NCI-H345 (cell line): ENCODE measurements around the gene PAQR6.

Experiments
- DNase-seq: peaks from one replicate; lab custom pipeline; 2025; lab: John Stamatoyannopoulos, UW

The PAQR6 gene, protein sequence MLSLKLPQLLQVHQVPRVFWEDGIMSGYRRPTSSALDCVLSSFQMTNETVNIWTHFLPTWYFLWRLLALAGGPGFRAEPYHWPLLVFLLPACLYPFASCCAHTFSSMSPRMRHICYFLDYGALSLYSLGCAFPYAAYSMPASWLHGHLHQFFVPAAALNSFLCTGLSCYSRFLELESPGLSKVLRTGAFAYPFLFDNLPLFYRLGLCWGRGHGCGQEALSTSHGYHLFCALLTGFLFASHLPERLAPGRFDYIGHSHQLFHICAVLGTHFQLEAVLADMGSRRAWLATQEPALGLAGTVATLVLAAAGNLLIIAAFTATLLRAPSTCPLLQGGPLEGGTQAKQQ

DNA sequence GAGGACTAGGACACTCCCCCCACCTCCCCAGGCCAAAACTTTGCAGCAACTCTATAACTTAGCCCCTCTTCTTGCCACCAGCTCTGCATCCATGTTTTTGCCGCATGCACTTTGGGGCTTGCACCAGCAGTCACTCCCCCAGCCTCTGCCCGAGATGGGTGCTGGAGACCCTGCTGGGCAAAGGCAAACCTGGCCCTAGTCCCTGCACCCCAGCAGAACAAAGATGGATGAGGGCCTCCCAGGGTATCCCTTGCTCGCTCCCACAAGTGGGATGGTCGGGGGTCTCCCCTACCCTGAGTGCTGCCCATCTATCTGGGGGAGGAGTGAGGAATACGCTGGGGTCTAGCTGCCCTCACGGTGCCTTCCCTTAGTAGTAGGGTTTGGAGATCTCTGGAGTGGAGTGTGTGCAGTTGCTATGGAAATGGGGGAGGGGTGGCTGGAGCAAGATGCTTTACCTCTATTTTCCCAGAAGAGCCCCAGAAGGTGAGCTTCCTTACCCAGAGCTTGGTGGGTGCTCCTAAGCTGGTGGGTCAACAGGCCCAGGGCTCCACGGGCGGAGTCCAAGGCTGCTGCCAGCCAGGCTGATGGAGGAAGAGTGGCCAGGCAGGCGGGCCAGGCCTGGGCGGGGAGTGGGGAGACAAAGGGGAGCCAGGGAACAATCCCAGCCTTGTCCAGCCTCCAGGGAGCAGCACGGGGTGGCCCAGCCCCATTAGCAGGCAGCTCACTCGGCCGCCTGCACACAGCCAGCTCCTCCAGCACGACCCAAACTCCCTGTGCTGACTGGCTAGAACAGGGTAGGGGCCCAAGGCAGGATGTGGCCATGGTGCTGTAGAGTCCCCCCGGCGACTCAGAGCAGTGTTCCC is at the start of gene PAQR6:
Gene PAQR6 (minus strand): TSS at position 597 of the 863 bp plus-strand sequence. CDS start 1,325 bp downstream, outside the sequence.
- no peak for DNase-seq

DNA sequence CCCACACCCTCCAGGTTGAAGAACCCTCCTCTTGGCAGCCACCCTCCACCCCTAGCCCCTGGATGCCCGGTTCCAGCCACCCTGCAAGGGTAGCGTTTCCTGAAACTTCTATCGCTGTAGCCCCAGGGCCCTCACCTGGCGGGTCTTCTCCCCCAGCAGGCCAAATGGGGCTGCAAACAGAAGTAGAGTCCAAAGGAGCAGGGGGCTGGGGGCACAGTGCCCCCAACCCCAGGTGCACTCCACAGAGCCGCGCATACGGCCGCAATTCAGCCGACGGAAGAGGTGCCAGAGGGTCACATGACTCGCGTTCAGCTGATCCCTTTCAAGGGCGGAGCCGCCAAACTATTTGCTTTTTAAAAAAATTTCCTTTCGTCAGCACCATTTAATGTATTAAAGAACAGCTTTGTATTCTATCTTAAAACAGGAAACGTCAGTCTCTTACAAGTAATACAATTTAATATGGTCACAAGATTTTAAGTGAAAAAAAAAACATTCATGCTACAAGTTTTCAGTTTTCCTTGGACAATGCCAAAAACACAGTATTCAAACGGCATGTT is 47.6 kb upstream of the PAQR6 start, which contains the start of gene GLMP:
Gene GLMP (minus strand): TSS at position 289 of the 557 bp plus-strand sequence. CDS start 34 bp downstream, at position 255.
- DNase-seq: peak; percentile 96

DNA sequence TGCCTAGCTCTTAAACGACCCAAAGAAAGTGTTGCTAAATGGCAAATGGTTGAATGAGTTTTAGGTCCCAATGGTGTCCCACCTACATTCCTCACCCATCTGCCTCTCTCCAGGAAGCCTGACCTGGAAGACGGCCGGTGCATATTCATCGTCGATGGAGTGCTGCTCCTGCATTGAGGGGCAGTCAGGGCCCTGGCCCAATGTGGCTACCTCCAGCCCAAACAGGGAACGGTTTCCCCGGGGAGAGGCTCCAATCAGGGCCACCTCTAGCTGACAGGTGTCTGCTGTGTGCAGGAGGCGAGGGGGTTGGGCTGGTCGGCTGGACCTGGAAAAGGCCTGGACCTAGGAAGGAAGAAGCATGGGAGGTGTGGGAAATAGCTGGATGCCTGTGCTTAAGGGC is 46.0 kb upstream of the PAQR6 start:
- no peak for DNase-seq

DNA sequence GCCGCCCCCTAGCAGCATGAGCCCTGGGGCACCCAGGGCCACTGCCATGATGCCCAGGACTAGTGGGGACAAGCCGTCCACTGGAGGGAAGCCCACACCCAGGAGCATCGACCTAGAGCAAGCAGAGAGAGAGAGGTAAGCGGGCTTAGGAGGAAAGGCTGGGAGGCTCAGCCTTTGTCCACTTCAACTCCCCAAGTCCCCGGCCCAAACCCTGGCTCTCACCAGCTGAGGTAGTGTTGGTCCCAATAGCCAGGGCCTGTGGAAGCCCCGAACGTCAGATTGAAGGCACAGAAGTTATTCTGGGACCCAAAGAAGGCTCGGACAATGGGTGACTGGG is 45.2 kb upstream of the PAQR6 start:
- no peak for DNase-seq

DNA sequence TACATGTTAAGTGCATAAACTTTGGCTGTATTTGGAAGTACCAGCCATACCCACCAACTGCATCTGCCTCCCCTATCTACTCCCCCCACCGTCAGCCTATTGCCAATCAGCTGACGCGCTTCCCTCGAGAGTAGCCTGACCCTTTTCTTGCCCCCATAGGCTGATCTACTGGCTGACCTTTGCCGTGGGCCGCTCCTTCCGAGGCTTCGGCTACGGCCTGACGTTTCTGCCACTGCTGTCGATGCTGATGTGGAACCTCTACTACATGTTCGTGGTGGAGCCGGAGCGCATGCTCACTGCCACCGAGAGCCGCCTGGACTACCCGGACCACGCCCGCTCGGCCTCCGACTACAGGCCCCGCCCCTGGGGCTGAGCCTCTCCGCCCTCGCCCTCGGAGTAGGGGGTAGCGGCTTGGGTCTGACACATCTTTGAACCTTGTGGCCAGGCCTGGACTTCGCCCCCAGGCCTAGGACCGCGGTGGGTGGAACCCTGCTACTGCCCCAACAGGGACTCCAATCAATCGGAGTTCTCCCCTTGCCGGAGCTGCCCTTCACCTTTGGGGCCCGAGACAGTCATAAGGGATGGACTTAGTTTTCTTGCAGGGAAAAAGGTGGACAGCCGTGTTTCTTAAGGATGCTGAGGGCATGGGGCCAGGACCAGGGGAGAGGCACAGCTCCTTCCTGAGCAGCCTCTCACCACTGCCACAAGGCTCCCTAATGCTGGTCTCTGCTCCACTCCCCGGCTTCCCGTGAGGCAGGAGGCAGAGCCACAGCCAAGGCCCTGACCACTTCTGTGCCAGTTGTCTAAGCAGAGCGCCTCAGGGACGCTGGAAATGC is 43.6 kb upstream of the PAQR6 start:
- no peak for DNase-seq

DNA sequence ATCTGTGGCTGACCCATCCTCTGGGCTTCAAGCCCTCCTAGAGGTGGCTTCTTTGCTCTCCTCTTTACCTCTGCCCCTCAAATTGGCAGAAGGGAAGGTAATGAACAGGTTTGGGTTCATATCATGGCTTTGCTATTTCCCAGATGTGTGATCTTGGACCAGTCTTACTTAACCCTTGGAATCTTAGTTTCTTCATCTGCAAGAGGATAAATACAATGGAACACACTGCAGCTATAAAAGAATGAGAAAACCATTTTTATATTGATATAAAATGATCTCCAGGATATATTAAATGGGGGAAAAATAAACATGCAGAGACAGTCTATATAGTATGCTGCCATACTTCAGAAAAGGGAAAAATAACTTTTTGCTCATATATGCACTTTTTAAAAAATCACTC is 42.0 kb upstream of the PAQR6 start:
- DNase-seq: no peak

DNA sequence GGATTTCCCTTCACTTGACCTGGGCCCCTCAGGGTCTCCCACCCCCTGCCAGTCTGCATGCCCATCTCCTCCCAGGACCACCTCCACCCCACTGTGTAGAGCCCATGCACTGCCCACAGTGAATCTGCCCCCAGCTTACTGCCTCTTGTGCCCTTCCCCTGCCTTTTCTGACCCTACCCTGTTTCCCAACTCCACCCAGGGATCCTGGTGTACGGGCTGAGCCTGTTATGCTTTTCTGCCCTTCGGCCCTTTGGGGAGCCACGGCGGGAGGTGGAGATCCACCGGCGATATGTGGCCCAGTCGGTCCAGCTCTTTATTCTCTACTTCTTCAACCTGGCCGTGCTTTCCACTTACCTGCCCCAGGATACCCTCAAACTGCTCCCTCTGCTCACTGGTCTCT is 38.2 kb upstream of the PAQR6 start:
- no peak for DNase-seq

DNA sequence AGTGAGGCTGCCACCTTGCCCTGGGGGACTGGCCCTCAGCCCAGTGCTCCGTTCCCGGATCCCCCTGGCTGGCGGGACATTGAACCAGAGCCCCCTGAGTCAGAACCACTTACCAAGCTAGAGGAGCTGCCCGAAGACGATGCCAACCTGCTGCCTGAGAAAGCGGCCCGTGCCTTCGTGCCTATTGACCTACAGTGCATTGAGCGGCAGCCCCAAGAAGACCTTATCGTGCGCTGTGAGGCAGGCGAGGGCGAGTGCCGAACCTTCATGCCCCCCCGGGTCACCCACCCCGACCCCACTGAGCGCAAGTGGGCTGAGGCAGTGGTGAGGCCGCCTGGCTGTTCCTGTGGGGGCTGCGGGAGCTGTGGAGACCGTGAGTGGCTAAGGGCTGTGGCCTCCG is 37.6 kb upstream of the PAQR6 start:
- DNase-seq: no peak

DNA sequence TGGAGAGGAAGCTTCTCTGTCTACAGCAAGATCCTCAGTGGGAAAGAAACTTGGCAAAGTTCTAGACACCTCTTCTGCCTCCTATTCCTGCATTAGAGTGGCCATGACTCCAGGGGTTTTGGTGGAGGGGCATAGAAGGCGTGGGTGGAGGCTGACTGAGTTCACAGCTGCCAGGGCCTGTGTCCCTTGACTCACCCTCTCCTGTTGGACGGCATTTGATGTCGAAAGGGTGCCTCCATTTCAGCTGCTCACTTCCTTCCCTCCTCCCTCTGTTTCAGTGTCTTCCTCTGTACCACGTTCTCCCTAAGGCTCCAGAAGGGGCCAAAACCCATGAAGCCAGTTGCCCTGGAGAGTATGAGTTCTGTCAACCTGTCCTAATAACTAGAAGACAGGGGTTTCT is 36.9 kb upstream of the PAQR6 start:
- no peak for DNase-seq

DNA sequence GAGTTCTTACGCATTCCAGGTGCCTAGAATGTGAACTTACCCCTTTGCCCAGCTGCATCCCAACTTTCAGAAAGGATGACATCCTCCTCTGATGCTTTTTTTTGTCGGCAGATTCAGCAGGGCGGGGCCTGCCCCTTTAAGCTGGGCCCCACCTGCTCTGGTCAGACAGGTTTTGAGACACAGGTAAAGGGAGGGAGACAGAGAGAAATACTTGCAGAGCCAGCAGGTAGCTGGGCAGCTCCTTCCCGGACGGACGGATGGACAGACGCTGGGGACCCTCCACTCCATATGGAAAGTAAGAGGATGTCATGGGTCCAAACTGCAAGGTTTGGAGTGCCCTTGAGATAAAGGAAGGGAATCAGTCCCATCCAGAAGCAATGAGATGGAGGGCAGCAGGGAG is 36.3 kb upstream of the PAQR6 start, which contains the start of gene TMEM79:
Gene TMEM79 (plus strand): TSS at position 214 of the 400 bp plus-strand sequence. CDS start 902 bp downstream, outside the sequence.
- DNase-seq: no peak

DNA sequence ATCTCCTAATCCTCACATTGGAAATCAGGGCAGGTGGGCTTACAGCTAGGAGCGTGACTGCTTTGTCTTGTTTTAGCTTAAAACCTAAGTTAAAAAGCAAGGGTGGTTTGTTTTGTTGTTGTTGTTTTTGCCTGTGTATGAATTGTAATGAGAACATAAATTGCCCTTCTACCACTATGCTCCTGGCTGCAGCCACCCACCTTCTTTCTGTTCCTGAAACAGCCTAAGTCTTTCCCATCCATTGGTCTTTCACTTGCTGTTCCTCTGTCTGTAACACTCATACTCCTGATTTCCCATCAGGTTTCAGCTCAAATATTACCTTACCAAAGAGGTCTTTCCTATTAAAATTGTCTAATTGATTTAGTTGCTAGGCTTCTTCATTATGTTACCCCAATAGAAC is 35.7 kb upstream of the PAQR6 start:
- no peak for DNase-seq

DNA sequence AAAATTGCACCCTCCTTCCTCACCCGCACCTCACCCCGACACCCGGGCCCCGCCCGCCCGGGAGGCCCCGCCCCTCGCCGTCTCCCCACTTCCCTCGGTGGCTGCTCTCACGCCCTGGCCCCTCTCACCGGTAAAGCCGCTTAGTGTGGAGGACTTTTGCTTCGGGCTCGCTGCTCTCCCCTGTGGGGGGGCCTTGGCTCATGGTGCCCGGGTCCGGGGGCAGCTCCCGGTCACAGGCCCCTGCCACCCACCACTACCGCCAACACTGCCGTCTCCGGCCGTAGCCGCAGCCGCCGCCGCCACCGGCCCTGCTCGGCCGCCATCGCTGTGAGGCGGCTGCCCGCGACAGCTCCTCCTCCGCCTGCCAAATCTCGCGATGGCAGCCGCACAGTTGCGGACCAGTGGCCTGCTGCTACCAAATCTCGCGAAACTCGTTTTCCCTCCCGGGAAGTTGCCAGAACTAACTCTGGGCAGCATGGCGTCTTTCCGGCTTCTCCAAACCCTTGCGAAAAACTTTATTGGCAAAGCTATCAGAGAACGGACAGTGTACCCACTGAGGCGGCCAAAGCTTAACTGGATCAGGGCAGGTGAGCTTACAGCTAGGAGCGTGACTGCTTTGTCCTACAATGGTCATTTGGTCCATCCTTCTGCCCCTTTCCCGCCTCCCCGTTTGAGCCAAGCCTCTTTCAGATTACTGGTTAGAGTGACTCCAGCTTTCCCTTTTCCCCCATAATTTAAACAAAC is 34.8 kb upstream of the PAQR6 start, which contains the start of gene SMG5:
Gene SMG5 (minus strand): TSS at position 347 of the 744 bp plus-strand sequence. CDS start 145 bp downstream, at position 202.
- DNase-seq: peak; percentile 100

DNA sequence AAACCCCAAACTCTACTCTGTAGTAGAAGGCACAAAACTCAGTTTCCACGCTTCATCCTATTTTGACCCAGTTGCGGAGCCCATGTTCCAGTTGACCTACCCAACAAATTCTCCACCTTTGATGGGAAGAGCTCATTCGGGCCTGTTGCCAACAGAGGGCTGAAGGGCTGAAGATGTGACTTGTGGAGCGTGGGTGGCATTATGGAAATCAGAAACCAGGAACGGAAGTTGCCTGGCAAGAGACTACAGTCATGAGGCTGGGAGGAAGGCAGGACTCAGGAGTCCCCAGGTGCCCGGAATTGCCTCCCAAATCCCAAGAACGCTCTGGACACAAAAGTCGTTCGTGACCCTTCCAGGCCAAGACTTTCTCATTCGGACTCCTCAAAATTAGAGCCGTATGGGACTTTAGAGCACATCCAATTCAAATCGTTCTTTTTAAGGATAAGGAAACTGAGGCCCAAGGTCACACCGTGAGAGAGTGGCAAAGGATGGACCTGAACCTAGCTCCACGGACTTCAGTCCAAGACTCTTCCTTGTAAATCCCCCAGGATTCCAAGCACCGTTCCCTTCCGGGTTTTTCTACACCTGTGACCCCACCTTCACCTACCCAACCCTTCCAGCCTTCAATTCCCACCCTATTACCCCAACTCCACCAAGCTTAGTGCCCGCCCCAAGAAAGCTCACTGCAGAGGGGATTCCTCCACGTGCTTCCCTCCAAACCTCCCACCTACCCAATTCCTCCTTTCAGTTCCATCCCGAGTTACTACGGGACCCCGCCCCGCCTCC is 34.0 kb upstream of the PAQR6 start:
- DNase-seq: peak; percentile 91

DNA sequence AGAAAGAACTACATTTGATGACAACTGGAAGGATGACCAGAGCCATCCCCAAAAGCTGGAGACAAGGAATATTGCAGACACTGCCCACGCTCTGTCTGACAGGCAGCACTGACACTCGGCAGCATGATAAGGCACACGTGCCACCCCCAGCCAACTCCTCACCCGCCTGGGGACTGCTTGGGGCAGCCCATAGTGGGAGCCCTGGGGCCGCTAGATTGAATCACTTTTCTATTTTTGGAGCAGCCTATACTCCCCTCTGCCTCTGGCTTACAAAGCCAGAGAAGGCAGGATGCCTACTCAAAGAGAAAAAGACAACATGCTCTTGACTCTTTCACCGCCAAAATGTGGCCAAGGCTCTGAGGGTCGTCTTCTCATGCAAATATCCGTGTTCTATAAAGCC is 33.4 kb upstream of the PAQR6 start:
- DNase-seq: peak; percentile 44

DNA sequence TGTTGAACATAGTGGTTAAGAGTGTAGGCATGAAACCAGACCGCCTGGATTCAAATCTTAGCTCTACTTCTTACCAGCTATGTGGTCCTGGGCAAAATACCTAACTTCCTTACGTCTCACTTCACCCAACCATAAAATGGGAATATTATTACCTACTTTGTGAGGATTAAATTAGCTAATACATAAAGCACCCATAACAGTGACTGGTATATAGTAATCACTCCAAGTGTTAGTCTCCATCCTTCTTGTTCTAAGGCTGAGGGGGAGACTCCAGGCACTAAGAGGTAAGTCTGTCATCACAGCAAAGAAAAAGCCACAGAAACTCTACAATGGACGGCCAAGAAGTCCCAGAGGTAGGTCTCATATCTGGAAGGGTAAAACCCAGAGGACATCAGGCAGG is 32.0 kb upstream of the PAQR6 start:
- DNase-seq: no peak

DNA sequence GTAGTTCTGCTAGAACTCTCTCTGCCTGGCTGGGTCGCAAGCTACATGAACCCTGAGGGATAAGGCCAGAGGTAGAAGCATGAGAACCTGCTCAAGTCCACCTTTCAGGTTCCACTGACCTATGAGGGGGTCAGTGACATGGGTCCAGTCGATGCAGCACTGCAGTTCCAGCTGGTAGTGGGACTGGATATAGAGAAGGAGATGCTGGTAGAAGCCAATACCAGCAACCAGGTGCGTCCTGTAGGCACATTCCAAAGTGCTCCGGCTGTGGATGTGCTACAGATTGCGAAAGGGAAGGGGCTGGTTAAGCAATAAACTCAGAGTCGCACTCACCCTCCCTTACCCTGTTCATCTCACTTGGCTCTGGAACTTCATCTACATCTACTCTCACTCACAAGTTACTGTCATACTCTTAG is 29.1 kb upstream of the PAQR6 start:
- DNase-seq: no peak

DNA sequence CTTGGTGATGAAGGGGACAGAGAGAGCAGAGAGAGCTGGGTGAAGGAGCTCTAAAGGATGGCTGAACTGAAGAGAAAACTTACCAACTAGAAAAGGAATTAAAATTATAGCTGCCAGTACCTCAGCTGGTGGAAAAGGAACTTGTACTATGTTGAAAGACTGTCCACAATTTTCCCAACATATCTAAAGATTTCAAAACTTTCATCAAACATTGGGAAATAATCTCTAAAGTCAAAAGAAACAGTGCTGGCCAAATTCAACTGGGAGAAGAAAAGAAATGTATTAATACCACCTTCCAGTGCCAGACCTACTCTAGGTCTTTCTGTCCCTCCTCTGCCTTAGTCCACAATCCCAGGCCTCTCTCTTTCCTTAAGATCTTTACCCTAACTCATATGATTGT is 28.7 kb upstream of the PAQR6 start:
- no peak for DNase-seq

DNA sequence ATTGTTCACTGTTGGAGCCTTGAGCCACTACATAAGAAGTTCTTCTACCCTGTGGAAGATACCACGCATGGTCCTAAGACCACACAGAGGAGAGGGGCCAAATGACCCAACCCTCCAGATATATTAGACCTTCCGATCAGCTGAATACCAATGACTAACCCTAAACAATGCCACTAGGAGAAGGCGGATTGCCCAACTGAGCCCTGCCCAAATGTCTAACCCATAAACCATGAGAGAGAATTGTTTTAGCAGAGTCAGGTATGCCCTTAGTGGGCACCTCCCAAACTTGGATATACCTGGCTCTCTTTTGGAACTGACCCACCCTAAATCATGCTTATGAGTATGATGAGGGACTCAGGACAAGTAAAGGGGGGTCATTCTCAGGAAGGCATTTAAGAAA is 22.5 kb upstream of the PAQR6 start:
- no peak for DNase-seq

DNA sequence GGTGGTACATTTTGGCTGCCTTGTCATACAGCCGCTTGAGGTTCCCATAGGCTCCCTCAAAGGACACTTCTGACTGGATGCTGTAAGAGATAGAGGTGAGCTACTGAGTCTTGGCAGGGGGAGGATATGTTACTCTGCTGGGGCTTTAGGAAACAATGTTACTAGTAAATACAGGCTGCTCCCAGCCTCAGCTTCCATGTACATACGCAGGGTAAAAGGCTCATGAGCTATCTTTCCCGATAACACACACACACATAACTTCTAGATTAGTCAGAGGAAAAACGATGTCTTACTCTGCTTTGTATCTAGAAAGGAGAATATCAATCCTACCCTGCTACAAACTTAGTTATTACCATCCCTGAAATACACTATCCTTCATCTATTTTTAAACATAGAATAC is 20.5 kb upstream of the PAQR6 start:
- no peak for DNase-seq

DNA sequence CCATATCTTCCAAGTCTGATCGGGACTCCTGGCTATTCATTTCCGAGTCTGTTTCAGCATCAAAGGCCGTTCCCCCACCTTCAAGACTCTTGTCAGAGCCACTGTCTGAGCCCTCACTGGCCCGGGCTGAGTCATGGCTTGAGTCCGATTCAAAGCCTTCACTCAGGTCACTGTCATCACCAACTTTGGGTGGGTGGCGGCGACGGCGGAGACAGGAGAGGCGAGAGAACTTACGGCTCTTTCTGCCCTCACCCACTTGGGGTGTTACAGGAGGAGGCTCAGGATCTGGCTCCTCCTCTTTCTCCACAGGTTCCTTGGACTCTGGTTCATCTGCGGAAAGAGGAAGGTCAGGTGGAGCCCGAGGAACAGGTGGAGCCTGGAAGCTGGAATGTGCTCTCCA is 18.2 kb upstream of the PAQR6 start:
- no peak for DNase-seq
